Adrenal gland (tissue), 5 donors: Measurements from ENCODE around the gene LSAMP.

Source experiments
- CTCF ChIP-seq, 6 experiments: fragments of 450-650 bp in 4 of 6; fragments of 200-600 bp in 2 of 6; sonication (generic) in 1 of 6; IDR thresholded peaks; 1 replicate in 5 of 6; 2 replicates in 1 of 6; pipeline versions ENCODE4 v1.5.1 to v1.8.0; 2016 to 2021; ENCODE audit warnings: antibody characterized with exemption in 6 of 6, mild to moderate bottlenecking in 2 of 6, moderate library complexity in 1 of 6
- POLR2A ChIP-seq, 2 donors: fragments of 450-650 bp; IDR thresholded peaks; one replicate each; pipeline ENCODE4 v1.6.1; 2017; ENCODE audit warnings: antibody characterized with exemption in 2 of 2, mild to moderate bottlenecking in 2 of 2, moderate library complexity in 1 of 2
- donor health status: DM: no; HTN: no; CAD: no.

DNA sequence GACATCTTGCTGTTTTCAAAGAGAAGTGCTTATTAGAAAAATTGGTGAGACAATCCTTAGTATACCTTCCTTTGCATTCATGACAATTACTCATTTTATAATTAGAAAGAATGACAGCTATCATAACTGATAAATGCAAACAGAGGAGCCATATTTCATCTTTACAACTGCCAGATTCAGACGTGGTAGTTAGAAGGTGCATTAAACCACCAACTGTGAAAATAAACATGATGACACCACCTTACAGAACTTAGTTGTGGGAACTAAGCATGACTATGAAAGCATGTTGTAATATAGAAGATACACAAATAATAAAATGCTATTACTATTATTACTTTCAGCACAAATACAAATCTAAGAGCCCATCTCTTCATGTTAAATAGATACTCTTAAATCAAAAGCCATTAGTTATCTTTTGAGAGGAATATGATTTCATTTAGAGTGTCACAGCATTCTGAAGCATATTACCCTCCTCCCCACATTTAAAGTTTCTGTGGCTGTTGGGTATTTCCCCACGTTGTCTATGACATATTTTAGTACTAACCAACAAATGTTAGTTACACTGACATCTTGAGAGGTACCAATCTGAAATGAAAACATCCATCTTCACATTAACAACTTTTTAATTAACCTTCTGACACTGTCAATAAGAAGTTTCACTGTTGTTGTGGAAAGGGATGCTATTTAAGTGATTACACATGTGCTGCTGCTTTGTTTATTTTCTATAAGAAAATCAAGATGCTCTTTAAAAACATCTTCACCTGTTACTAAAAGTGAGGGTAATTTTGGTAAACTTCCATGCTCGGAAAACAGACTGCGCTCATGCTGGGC lies 163.8 kb downstream of the LSAMP start:
- TF ChIP-seq CTCF (IDR thresholded peaks at IDR 0.05) (no peak), POLR2A (IDR thresholded peaks at IDR 0.05) (no peak)
